Measurements from ENCODE around the gene HTR1E.
"Not testable (repeated sequence)": the region's sequence is repeated elsewhere in the genome, so short reads cannot be mapped to it uniquely, and the experiment has no call there.

HTR1E gene

GRCh38 chr6:86978251-86978650 lies 40.9 kb downstream of the HTR1E start:
- DNase-seq: no peak

GRCh38 chr6:87001494-87001893 lies 64.2 kb downstream of the HTR1E start:
- DNase-seq: no peak

- not testable (repeated sequence) for DNase-seq
These were observed 65.1 kb downstream of the HTR1E start for GRCh38 chr6:87002391-87002790.

- DNase-seq: not testable (repeated sequence)
These were observed 69.2 kb downstream of the HTR1E start for GRCh38 chr6:87006541-87006940.

- not testable (repeated sequence) for DNase-seq
These were observed 72.3 kb downstream of the HTR1E start for GRCh38 chr6:87009581-87009980.

- DNase-seq: no peak
These were observed 74.7 kb downstream of the HTR1E start for GRCh38 chr6:87012035-87012434.

GRCh38 chr6:87012743-87013142 lies 75.4 kb downstream of the HTR1E start:
- DNase-seq: no peak

GRCh38 chr6:87016772-87017171 lies 79.4 kb downstream of the HTR1E start:
- DNase-seq: no peak

GRCh38 chr6:87027021-87027420 lies 89.7 kb downstream of the HTR1E start:
- DNase-seq: no peak

- peak; percentile 12 for DNase-seq
These were observed 92.5 kb downstream of the HTR1E start for GRCh38 chr6:87029711-87030314.

- DNase-seq: no peak
These were observed 103.4 kb downstream of the HTR1E start for GRCh38 chr6:87040729-87041128.

- DNase-seq: no peak
These were observed 108.3 kb downstream of the HTR1E start for GRCh38 chr6:87045521-87046075.

- DNase-seq: no peak
These were observed 112.5 kb downstream of the HTR1E start for GRCh38 chr6:87049779-87050178.

GRCh38 chr6:87053312-87053711 lies 116.0 kb downstream of the HTR1E start:
- no peak for DNase-seq

GRCh38 chr6:87054143-87054833 lies 117.0 kb downstream of the HTR1E start:
- no peak for DNase-seq

GRCh38 chr6:87059943-87060342 lies 122.6 kb downstream of the HTR1E start:
- DNase-seq: no peak

- no peak for DNase-seq
These were observed 127.8 kb downstream of the HTR1E start for GRCh38 chr6:87065117-87065516.

Measured in CD4-positive, alpha-beta T cell treated with Interleukin-17A for 1 hour (primary cell).